Body of pancreas (tissue), 4 donors: ENCODE measurements around the gene ANTXR1. TPM values are rescaled to one million over a fixed set of nuclear protein-coding genes. Genes with fewer than 3 reads are reported as not detected.

Experiments
- ATAC-seq: fragments of 150-250 bp; one replicate; pipeline ENCODE4 v1.9.1; 2016
- DNase-seq, 4 donors: peaks; one replicate each; pipeline ENCODE4 v3.0.0-alpha.2; 2019
- H3K27ac ChIP-seq, 4 donors: fragments of 200-600 bp; sonication (generic); 1 replicate in 3 of 4; 2 replicates in 1 of 4; pipeline versions ENCODE4 v1.5.1 to v1.6.1; 2016 to 2019; ENCODE audit warnings: mild to moderate bottlenecking in 1 of 4, mixed read lengths in 1 of 4, moderate library complexity in 1 of 4
- H3K27me3 ChIP-seq, 2 donors: fragments of 200-600 bp; sonication (generic); one replicate each; pipeline ENCODE4 v1.6.0; 2016; ENCODE audit warnings: mild to moderate bottlenecking in 1 of 2
- H3K36me3 ChIP-seq, 2 donors: fragments of 200-600 bp; sonication (generic); replicated peaks in 1 of 2; 2 replicates each; pipeline ENCODE4 v1.5.1; 2016; ENCODE audit warnings: low read depth in 2 of 2; ENCODE audit not compliant: insufficient read depth in 1 of 2
- H3K4me1 ChIP-seq: fragments of 200-600 bp; sonication (generic); one replicate; pipeline ENCODE4 v1.6.0; 2016
- H3K4me3 ChIP-seq, 2 donors: fragments of 200-600 bp; sonication (generic); 1 replicate in 1 of 2; 2 replicates in 1 of 2; pipeline ENCODE4 v1.5.1; 2016 to 2019
- H3K9me3 ChIP-seq, 3 donors: fragments of 200-600 bp; sonication (generic); 1 replicate in 2 of 3; 2 replicates in 1 of 3; pipeline ENCODE4 v1.5.1; 2016
- POLR2A ChIP-seq, 3 donors: fragments of 450-650 bp; IDR thresholded peaks; one replicate each; pipeline ENCODE4 v1.6.1; 2016; ENCODE audit warnings: antibody characterized with exemption in 3 of 3, mild to moderate bottlenecking in 2 of 3
- WGBS, 2 donors: methylation state at CpG; one replicate each; pipeline ENCODE4 v1.1.5; 2017; 5-methylcytosine and 5-hydroxymethylcytosine counted together
- intact Hi-C: fragments of 100-400 bp; cut with DNase I; formaldehyde crosslinking; loops from one replicate; pipeline ENCODE4 v1.15.1; 2023
- total RNA-seq, 2 donors: library from RNA; depleted of rRNA; stranded (reverse); fragments of >200 nt; gene quantifications; one replicate each; pipeline ENCODE4 v1.1.0, GENCODE V29; 2016
- TF ChIP-seq, protein P1 (sequence below), 7 experiments: fragments of 450-650 bp in 4 of 7; fragments of 200-600 bp in 3 of 7; sonication (generic) in 3 of 7; IDR thresholded peaks; one replicate each; pipeline ENCODE4 v1.5.1; 2016 to 2019; ENCODE audit warnings: antibody characterized with exemption in 7 of 7

ANTXR1 gene
- total RNA-seq, 2 donors from 2014 or later: 9.3 to 11.2 TPM

DNA sequence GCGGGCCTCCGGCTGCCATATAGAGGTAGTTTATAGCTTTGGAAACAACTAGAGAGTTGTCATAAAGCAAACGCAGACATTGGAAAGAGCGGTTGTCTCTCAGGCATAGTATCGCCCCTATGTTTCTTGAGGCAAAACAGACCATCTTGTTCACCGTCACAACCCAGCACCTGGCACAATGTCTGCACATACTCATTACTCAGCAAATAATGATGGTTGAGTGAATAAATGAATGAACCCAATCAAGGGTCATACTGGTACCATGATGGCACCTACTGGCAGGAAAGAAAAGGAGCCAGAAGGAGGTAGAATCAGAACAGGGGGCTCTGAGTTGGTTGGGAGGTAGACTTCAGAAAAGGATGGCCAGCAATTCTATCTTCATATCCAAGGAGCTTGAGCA is 118.5 kb downstream of the ANTXR1 start:
- Histone ChIP-seq H3K27ac (no peak overlapping the region), H3K4me1 (no peaks in the 10 kb centered on the region), H3K9me3 (no peaks in the 10 kb centered on the region), H3K4me3 (no peak overlapping the region), H3K27me3 (no peaks in the 10 kb centered on the region), H3K36me3 (no peaks in the 10 kb centered on the region)
- DNase-seq (no peak), ATAC-seq (no peak)
- TF ChIP-seq, protein P1, sequence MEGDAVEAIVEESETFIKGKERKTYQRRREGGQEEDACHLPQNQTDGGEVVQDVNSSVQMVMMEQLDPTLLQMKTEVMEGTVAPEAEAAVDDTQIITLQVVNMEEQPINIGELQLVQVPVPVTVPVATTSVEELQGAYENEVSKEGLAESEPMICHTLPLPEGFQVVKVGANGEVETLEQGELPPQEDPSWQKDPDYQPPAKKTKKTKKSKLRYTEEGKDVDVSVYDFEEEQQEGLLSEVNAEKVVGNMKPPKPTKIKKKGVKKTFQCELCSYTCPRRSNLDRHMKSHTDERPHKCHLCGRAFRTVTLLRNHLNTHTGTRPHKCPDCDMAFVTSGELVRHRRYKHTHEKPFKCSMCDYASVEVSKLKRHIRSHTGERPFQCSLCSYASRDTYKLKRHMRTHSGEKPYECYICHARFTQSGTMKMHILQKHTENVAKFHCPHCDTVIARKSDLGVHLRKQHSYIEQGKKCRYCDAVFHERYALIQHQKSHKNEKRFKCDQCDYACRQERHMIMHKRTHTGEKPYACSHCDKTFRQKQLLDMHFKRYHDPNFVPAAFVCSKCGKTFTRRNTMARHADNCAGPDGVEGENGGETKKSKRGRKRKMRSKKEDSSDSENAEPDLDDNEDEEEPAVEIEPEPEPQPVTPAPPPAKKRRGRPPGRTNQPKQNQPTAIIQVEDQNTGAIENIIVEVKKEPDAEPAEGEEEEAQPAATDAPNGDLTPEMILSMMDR (IDR thresholded peaks at IDR 0.05): no peak
- TF ChIP-seq POLR2A (IDR thresholded peaks at IDR 0.05): no peak
- intact Hi-C loops: no loop called here
- WGBS, 2 donors: 93 to 97% methylated on average over 6 of the region's 6 CpGs

DNA sequence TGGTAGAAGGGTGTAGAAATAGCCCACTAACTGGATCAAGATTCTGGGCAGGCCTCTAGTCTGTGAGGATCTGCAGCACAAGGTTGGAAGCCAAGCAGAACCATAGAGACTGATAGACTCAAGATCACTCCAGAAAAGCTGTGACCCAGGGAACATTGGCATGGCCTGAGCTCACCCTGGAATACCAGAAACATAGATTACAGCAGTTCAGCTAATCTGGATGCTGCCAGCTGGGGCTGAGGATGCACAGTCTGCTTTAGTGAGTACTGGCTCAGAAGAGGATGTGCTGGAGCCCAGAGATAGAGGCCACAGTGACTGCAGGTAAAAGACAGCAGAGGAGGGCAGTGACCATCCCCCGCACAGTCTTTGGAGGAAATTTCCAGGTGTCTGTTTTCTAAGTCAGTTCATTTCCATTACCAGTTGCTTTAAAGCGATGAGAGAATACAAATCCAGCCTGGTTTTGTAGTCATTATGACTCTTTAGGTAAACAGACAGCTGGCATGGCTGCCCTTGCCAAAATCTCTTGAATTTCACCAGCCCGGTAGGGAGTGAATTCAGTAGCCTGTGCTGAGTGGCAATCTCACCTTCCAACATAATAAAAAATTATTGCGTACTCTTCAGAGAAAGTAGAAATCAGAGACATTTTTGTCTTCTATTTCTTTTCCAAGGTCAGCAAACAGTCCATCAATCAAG is 119.2 kb downstream of the ANTXR1 start:
- H3K4me1 ChIP-seq: no peaks in the 10 kb centered on the region
- H3K9me3 ChIP-seq: no peaks in the 10 kb centered on the region
- DNase-seq (no peak), ATAC-seq (no peak)
- no peaks in the 10 kb centered on the region for H3K27me3 ChIP-seq
- no peak for TF ChIP-seq POLR2A (IDR thresholded peaks at IDR 0.05)
- TF ChIP-seq, protein P1 (IDR thresholded peaks at IDR 0.05): no peak
- 86 to 97% methylated on average over 4 of the region's 4 CpGs for WGBS, 2 donors
- H3K4me3 ChIP-seq: no peak overlapping the region
- no peak overlapping the region for H3K27ac ChIP-seq
- H3K36me3 ChIP-seq: no peaks in the 10 kb centered on the region
- intact Hi-C loops: no loop called here

DNA sequence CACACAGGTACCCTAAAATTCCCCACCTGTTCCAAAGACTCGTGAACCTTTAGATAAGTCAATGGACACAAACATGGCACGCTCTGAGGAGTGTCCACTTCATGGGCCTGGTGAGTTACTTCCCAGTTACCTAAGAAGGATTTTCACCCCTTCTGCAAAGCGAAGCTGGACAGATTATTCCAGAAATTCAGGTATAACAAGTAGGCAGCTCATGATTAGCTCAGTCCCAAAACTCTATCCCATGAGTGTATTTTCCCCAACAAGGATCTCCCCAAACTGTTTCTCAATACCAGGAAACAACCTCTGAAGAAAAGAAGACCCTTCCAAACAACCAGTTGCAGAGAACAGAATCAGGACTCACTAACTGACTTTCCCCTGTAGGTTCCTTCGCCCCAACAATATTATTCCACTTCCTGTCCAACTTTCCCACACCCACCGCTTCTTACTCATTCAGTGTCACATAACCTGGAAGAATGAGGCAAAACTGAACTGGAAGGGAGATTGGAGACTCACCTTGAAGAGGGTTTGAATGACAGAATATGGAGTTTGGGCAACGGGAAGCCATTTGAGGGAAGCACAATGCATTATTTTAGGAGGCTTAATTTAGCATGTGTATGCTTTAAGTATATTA is 120.1 kb downstream of the ANTXR1 start:
- ATAC-seq: no peak

DNA sequence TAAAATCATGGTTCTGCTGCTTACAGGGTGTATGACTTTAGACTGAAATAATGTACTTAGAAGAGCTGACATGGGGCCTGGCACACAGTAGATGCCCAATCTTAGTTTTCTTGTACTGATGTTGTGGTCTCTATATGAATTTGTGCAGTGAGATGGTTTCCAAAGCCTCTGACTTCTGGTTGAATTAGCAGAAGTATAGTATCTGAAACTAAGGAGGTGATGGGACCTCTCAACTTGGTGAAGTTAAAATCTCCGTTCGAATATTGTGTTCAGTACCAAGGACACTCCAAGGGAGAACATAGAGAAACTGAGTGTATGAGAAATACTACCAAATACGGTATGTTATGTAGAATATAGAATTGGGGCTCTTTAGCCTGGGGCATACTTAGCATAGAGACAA is 120.9 kb downstream of the ANTXR1 start:
- Histone ChIP-seq H3K27ac (no peak overlapping the region), H3K9me3 (no peaks in the 10 kb centered on the region), H3K4me3 (no peak overlapping the region), H3K4me1 (no peaks in the 10 kb centered on the region), H3K27me3 (no peaks in the 10 kb centered on the region), H3K36me3 (no peaks in the 10 kb centered on the region)
- no peak for DNase-seq
- no peak for ATAC-seq
- WGBS, 2 donors: 80 to 83% methylated on average over 3 of the region's 3 CpGs
- no peak for TF ChIP-seq POLR2A (IDR thresholded peaks at IDR 0.05)
- TF ChIP-seq, protein P1 (IDR thresholded peaks at IDR 0.05): no peak
- intact Hi-C loops: no loop called here

More for the DNA sequence above, 120.1 kb downstream of the ANTXR1 start:
- no peaks in the 10 kb centered on the region for H3K9me3 ChIP-seq
- no peak overlapping the region for H3K4me3 ChIP-seq
- H3K27ac ChIP-seq: no peak overlapping the region
- H3K36me3 ChIP-seq: no peaks in the 10 kb centered on the region
- H3K27me3 ChIP-seq: no peaks in the 10 kb centered on the region
- DNase-seq: no peak
- no peak for TF ChIP-seq POLR2A (IDR thresholded peaks at IDR 0.05)
- TF ChIP-seq, protein P1 (IDR thresholded peaks at IDR 0.05): no peak
- intact Hi-C loops: no loop called here
- H3K4me1 ChIP-seq: no peaks in the 10 kb centered on the region
- WGBS, 2 donors: 83 to 84% methylated on average over 6 of the region's 6 CpGs
